ENCODE measurements around the gene SERTAD2.

The SERTAD2 gene

GRCh38 chr2:64653109-64654062, at the start of gene SERTAD2:
Gene SERTAD2 (minus strand): TSS chr2:64653913. CDS start chr2:64636871, 17,042 bp downstream.
- peak; percentile 59 for DNase-seq

GRCh38 chr2:64700133-64700809, 46.6 kb upstream of the SERTAD2 start:
- DNase-seq: no peak

- DNase-seq: no peak
Measured at GRCh38 chr2:64699712-64700111, 46.0 kb upstream of the SERTAD2 start.

DNA sequence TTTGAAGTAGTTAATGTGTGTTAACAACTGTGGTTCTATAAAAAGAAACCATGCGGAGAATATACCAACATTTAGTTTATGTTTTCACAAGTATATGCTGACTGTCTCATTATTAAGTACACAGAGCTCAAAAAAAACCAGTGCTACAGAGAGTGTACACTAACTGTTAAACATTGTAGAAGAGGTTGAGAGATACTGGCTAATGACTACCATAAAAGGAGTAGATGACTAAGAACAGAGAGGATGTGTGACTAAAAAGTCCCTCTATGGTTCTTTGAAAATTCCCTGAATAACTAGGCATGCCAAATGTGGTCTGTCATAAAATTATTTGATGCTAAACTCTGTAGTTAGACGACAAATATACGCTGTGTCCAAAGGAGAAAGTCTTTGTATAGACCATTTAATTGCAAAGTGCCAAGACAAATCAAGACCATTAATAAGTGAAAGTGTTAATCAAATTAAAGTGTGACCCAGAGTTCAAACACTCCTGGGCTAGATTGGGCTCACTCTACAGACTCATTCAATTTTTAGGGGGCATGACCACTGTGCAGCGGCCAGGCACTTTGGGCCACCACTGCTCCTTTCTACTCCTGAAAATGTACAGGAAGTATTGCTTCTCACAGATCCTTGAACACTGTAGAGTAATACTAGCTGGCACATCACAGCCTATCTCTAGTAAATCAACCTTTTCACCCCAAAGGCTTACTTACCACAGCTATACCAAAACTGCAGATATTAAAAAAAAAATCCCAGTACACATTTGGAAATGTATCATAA, 45.1 kb upstream of the SERTAD2 start:
- DNase-seq: no peak

- DNase-seq: no peak
Measured at GRCh38 chr2:64698177-64698643, 44.5 kb upstream of the SERTAD2 start.

DNA sequence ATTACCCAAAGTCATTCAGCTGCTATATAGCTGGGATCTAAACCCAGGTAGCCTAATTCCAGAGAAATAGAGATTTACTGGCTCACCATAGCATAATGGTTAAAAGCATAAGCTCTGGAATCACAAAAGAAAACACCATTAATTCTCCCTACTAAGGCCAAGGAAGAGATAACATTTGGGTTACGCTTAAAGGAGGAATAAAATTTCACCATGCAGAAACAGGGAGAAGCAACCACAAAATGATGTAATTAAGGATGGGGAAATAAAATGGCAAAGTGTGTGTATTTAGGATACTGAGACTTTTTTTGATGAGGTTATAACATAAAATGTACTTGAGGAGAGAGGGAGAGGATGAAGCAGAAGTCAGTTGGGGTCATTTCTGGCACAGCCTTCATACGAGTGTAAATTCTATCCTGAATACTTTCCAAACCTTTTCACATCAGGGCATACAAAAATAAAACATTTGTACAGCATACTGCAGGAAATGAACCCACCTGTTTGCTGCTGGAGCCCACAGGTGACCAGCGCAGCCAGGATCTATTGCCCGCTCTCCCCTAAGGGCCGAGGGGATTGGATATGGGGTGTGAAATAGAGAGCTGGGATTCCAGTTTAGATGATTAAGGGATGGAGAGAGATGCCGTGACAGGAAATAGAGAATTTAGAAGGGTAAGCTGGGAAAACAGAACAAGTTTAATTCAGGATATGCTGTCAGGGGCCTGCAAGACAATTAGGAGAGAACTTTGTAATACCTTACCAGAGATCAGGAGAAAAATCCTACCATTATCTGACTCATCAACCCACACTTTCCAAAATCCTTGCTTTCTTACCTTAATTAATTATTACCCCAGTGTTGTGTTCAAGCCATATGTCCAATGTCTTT, 43.8 kb upstream of the SERTAD2 start:
- DNase-seq: no peak

DNA sequence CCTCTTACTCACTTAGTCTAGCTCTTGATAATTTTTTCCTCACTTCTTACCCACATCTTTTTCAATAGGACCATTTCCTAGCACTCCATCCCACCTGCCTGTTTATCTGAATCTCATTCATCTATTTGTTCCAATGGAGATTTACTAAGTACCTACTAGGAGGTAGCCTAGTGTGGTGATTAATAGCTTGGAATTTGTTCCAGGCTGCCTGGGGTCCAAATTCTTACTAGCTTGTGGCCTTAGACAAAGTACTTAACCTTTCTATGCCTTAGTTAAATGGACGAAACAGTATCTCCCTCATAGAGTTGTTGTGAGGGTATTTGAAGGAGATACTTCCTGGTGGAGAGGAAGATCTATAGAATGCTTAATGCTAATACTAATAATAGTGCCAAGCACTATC, 42.9 kb upstream of the SERTAD2 start:
- no peak for DNase-seq

GRCh38 chr2:64695721-64696261, 42.1 kb upstream of the SERTAD2 start:
- no peak for DNase-seq

DNA sequence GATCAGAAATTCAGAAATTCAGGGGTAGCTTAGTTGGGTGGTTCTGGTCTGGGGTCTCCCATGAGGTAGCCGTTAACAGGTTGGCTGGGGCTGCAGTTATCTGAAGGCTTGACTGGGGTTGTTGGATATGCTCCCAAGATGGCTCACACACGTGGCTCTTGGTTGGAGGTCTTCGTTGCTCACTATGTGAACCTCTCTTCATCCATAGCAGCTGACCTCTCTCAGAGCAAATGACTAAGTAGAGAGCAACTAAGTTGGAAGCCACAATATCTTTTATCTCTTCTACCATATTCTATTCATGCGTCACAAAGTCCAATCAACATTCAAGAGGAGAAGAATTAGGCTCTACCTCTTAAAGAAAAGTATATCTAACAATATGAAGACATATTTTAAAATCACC, 38.7 kb upstream of the SERTAD2 start:
- DNase-seq: no peak

DNA sequence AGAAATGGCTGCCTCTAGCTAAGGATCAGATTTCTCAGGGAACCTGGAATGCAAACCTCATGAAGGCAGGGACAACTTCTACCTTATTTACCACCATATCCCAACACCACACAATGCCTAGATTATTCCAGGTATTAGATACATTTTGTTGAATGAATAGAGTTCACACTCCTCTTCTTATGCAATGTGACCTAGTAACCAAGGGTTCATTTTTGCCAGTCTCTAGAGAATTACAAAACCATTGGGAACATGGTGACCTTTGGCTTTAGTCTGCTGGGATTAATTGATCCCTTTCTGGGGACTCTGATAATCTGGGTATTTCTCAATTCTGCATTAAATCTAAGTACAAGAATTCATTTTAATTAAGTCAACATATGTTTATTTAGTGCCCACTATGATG, 35.2 kb upstream of the SERTAD2 start:
- DNase-seq: no peak

DNA sequence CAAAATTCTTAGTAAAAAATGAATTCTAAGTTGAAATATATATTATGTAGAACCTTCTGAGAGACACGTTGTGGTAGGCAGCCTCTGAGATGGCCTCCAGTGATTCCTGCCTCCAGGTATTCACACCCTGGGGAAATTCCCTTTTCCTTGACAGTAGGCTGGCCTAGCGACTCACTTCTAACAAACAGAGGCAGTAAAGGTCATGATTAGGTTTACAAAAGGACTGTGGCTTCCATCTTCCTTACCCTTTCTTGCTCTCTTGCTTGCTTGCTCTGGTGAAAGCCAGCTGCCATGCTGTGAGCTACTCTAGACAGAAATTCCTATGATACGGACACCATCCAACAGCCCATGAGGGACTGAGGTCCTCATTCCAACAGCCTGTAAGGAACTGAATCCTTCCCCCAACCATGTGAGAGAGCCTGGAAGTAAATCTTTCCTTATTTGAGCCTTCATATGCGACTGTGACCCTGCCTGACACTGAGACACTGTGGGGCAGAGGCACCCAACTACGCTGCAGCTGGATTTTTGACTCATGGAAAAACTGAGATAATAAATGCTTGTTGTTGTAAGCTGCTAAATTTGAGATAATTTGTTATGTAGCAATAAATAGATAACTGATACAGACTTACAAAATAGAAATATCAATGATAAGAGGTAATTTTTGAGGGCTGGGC, 32.7 kb upstream of the SERTAD2 start:
- no peak for DNase-seq

DNA sequence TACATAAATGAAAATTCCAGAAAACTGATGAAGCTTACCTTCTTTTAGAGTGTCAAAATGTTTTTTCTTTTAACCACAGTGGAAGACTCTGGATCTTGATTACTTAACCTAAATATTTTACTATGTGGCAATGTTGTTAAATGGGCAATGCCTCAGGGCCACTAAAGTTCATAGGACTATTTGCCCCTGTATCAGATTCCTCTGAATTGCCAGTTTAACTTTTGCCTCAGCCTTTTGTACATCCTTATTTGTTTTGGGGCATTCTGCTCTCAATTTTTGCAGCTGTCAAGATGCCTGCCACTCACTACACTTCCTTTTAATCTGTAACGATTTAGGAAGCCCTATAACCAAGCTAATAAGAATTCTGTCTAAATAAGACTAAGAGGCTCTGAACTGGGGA, 31.7 kb upstream of the SERTAD2 start:
- no peak for DNase-seq

GRCh38 chr2:64683771-64684510, 30.2 kb upstream of the SERTAD2 start:
- no peak for DNase-seq

GRCh38 chr2:64681479-64681967, 27.8 kb upstream of the SERTAD2 start:
- DNase-seq: no peak

- DNase-seq: no peak
Measured at GRCh38 chr2:64679673-64680425, 26.1 kb upstream of the SERTAD2 start.

DNA sequence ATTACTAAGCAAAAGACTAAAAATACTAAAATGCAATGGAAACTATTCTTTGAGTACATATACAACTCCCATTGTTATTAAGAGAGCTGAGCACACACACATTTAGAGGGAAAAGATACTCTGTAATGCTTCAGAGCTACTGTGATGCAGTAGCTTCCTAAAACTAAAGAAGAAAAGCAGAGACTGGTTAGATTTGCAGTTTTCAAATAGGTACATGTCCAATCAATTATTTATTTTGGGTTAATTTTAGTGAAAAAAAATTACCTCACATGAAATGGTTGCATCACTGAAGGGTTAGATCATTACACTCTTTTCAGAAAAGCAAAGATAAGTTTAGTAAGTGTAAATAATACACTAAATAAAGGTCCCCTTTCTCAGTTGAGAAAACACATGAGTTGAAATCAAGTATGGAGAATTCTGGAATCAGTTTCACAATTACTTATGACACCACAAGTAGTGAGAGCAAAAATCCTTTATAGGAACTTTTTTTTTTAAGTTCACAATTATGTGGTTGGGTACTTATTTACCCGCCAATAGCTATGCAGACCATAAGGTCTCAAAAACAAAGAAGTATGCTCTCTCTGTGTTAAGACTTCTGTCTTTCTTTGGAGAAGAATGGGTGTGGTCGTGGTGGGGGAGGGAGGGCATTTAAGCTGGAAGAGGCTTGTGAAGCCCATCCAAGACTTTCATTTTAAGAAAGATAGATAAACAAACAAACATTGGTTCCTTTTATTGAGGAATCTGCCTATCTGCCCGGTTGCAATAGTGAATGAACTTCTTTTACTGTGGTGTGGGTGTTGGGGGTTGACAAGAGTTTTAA, 25.3 kb upstream of the SERTAD2 start:
- no peak for DNase-seq

DNA sequence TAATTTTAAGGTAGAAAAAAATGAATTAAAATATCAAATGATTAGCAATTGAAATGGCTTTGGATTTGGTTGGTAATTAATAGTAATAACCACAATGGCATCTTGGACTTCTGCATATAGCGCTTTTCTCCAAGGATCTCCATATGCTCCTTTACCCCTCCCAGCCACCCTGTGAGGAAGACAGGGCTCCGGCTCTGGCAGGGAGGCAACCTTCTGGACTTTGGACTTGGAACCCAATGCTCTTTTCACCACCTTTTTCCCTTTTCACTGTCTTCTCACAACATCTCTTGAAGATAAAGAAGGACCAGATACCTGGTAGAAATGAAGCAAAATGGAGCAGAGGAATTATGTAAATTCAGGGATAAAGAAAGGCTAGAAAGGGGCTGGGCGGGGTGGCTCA, 23.8 kb upstream of the SERTAD2 start:
- no peak for DNase-seq

GRCh38 chr2:64675860-64676259, 22.1 kb upstream of the SERTAD2 start:
- no peak for DNase-seq

- DNase-seq: no peak
Measured at GRCh38 chr2:64672708-64673107, 19.0 kb upstream of the SERTAD2 start.

Data from NCI-H2029 (cell line).